PC-3 (cell line): ENCODE measurements around the gene MRPS9. TPM values are rescaled to one million over a fixed set of nuclear protein-coding genes. Genes with fewer than 3 reads are reported as not detected.

Experiments
- ATAC-seq: fragments of 200-7000 bp; cut with Tn5 transposase; 2 replicates; pipeline ENCODE4 v1.9.1; 2020; ENCODE audit warnings: mild to moderate bottlenecking, moderate library complexity
- BruUV-seq: library from RNA; stranded (reverse); fragments of 400-500 nt; replicated peaks from 2 replicates; lab custom pipeline; 2021; lab: Mats Ljungman, UMichigan
- CTCF ChIA-PET: fragments of 300-600 bp; sonication (Branson Sonifier 250); formaldehyde crosslinking; loops from one replicate; lab custom pipeline; 2022; ENCODE audit warnings: antibody characterized with exemption; lab: Charles Lee
- POLR2A ChIA-PET: fragments of 300-600 bp; sonication (Branson Sonifier 250); formaldehyde crosslinking; loops from one replicate; lab custom pipeline; 2022; ENCODE audit warnings: antibody characterized with exemption; ENCODE audit not compliant: unreplicated experiment; lab: Charles Lee
- DNase-seq: peaks from one replicate; pipeline ENCODE4 v3.0.0-alpha.2; 2015
- H2AFZ ChIP-seq: fragments of 300-600 bp; sonication (generic); 2 replicates; pipeline ENCODE4 v1.6.0; 2016; ENCODE audit warnings: antibody characterized with exemption, low read length
- H3F3A ChIP-seq: fragments of 300-600 bp; sonication (generic); one replicate; pipeline ENCODE4 v1.6.0; 2017; ENCODE audit warnings: antibody characterized with exemption, low read length, control low read depth, mild to moderate bottlenecking; ENCODE audit not compliant: unreplicated experiment
- H3K27ac ChIP-seq: fragments of 300-600 bp; sonication (generic); 2 replicates; pipeline ENCODE4 v1.5.1; 2016; ENCODE audit warnings: mild to moderate bottlenecking, low read length
- H3K27me3 ChIP-seq: fragments of 300-600 bp; sonication (generic); 2 replicates; pipeline ENCODE4 v1.6.1; 2016; ENCODE audit warnings: low read length, mixed read lengths
- H3K36me3 ChIP-seq: fragments of 300-600 bp; sonication (generic); 2 replicates; pipeline ENCODE4 v1.6.1; 2016; ENCODE audit warnings: low read depth, mixed run types, low read length, mixed read lengths
- H3K4me1 ChIP-seq: fragments of 300-600 bp; sonication (generic); 2 replicates; pipeline ENCODE4 v1.5.1; 2016; ENCODE audit warnings: low read length; ENCODE audit not compliant: insufficient read depth
- H3K4me2 ChIP-seq: fragments of 300-600 bp; sonication (generic); 2 replicates; pipeline ENCODE4 v1.6.0; 2016; ENCODE audit warnings: low read length
- H3K4me3 ChIP-seq: fragments of 300-600 bp; sonication (generic); 2 replicates; pipeline ENCODE4 v1.5.1; 2016; ENCODE audit warnings: mild to moderate bottlenecking, low read length, mixed read lengths
- H3K79me2 ChIP-seq: fragments of 300-600 bp; sonication (generic); 2 replicates; pipeline ENCODE4 v1.6.1; 2017; ENCODE audit warnings: low read length, mixed read lengths
- H3K9ac ChIP-seq: fragments of 300-600 bp; sonication (generic); 2 replicates; pipeline ENCODE4 v1.6.0; 2016; ENCODE audit warnings: mild to moderate bottlenecking, low read length
- H3K9me2 ChIP-seq: fragments of 300-600 bp; sonication (generic); replicated peaks from 2 replicates; pipeline ENCODE4 v1.6.1; 2016; ENCODE audit warnings: mixed run types, low read length, mixed read lengths
- H3K9me3 ChIP-seq: fragments of 300-600 bp; sonication (generic); 2 replicates; pipeline ENCODE4 v1.6.1; 2016; ENCODE audit warnings: low read length, mixed read lengths
- H4K20me1 ChIP-seq: fragments of 300-600 bp; sonication (generic); 2 replicates; pipeline ENCODE4 v1.6.1; 2016; ENCODE audit warnings: low read length, mixed read lengths
- CTCF ChIP-seq: fragments of 300-600 bp; sonication (generic); conservative IDR thresholded peaks from 2 replicates; pipeline ENCODE4 v1.5.1; 2017; ENCODE audit warnings: antibody characterized with exemption, low read depth, mild to moderate bottlenecking, low read length
- EZH2 ChIP-seq: fragments of 300-600 bp; sonication (generic); IDR thresholded peaks from one replicate; pipeline ENCODE4 v1.6.1; 2017; ENCODE audit warnings: antibody characterized with exemption, mild to moderate bottlenecking, low read length; ENCODE audit not compliant: unreplicated experiment
- EZH2phosphoT487 ChIP-seq: fragments of 300-600 bp; sonication (generic); IDR thresholded peaks from 2 replicates; pipeline ENCODE4 v1.6.1; 2018; ENCODE audit warnings: mild to moderate bottlenecking, antibody characterized with exemption, low read length, borderline replicate concordance
- intact Hi-C: fragments of 100-400 bp; cut with micrococcal nuclease; formaldehyde crosslinking; loops from 2 replicates; pipeline ENCODE4 v1.9.0; 2023
- total RNA-seq: library from RNA; depleted of rRNA; stranded (reverse); fragments of >200 nt; gene quantifications from 2 replicates; pipeline ENCODE4 v1.2.3, GENCODE V29; 2014

The MRPS9 gene
- total RNA-seq, 1 experiment from 2014 or later = 64.0 TPM

- Histone ChIP-seq H3K9me2 (no peaks in the 10 kb centered on the region), H3K36me3 (peaks cover 24% of the 10 kb centered on the region), H3F3A (no peaks in the 10 kb centered on the region), H3K4me2 (no peak overlapping the region), H3K79me2 (peaks cover 21% of the 10 kb centered on the region), H4K20me1 (no peaks in the 10 kb centered on the region), H3K27ac (no peak overlapping the region), H2AFZ (no peak overlapping the region), H3K9ac (no peak overlapping the region), H3K27me3 (no peaks in the 10 kb centered on the region), H3K4me1 (no peaks in the 10 kb centered on the region), H3K4me3 (no peak overlapping the region), H3K9me3 (no peaks in the 10 kb centered on the region)
- ChIA-PET CTCF (no interaction called here), POLR2A (no interaction called here)
- ATAC-seq = no peak
- TF ChIP-seq CTCF (no peak), EZH2phosphoT487 (no peak), EZH2 (no peak)
- intact Hi-C loops = no loop called here
- BruUV-seq = no TSS peak
- DNase-seq = peak; percentile 16
Measured at GRCh38 chr2:105052773-105053172, 14.9 kb downstream of the MRPS9 start.

- Histone ChIP-seq H3K27me3 (no peaks in the 10 kb centered on the region), H3K4me2 (no peak overlapping the region), H3K4me3 (no peak overlapping the region), H3F3A (no peaks in the 10 kb centered on the region), H3K79me2 (peaks cover 26% of the 10 kb centered on the region), H3K9ac (no peak overlapping the region), H3K4me1 (no peaks in the 10 kb centered on the region), H3K9me3 (no peaks in the 10 kb centered on the region), H3K36me3 (peaks cover 11% of the 10 kb centered on the region), H3K9me2 (no peaks in the 10 kb centered on the region), H3K27ac (no peak overlapping the region), H2AFZ (no peak overlapping the region), H4K20me1 (no peaks in the 10 kb centered on the region)
- ATAC-seq (no peak), DNase-seq (no peak)
- ChIA-PET POLR2A (no interaction called here), CTCF (no interaction called here)
- TF ChIP-seq EZH2phosphoT487 (no peak), EZH2 (no peak), CTCF (no peak)
- no TSS peak for BruUV-seq
- intact Hi-C loops = no loop called here
Measured at GRCh38 chr2:105055613-105056012, 17.7 kb downstream of the MRPS9 start.

GRCh38 chr2:105056245-105056644 lies 18.4 kb downstream of the MRPS9 start:
- H3K27me3 ChIP-seq = no peaks in the 10 kb centered on the region
- CTCF ChIA-PET = no interaction called here
- H4K20me1 ChIP-seq = no peaks in the 10 kb centered on the region
- no peak overlapping the region for H3K4me2 ChIP-seq
- H3K9me3 ChIP-seq = no peaks in the 10 kb centered on the region
- peaks cover 26% of the 10 kb centered on the region for H3K79me2 ChIP-seq
- ATAC-seq = no peak
- DNase-seq = no peak
- no peaks in the 10 kb centered on the region for H3K9me2 ChIP-seq
- no peaks in the 10 kb centered on the region for H3F3A ChIP-seq
- H3K9ac ChIP-seq = no peak overlapping the region
- H2AFZ ChIP-seq = no peak overlapping the region
- H3K27ac ChIP-seq = no peak overlapping the region
- intact Hi-C loops = no loop called here
- TF ChIP-seq EZH2 = no peak
- no peak for TF ChIP-seq EZH2phosphoT487
- no peak for TF ChIP-seq CTCF
- H3K36me3 ChIP-seq = peaks cover 5% of the 10 kb centered on the region
- BruUV-seq = no TSS peak
- no peak overlapping the region for H3K4me3 ChIP-seq
- H3K4me1 ChIP-seq = no peaks in the 10 kb centered on the region
- POLR2A ChIA-PET = no interaction called here
